Stomach smooth muscle (tissue), 2 donors: ENCODE results near the gene CCDC34.

Experiments
- H3K27ac ChIP-seq: one replicate; pipeline ENCODE4 v1.7.0; 2013; ENCODE audit warnings: mild to moderate bottlenecking, low read length, inconsistent platforms
- H3K27me3 ChIP-seq, 2 donors: one replicate each; pipeline ENCODE4 v1.7.0; 2013; ENCODE audit warnings: low read length in 2 of 2; ENCODE audit not compliant: insufficient read depth in 2 of 2, control insufficient read depth in 1 of 2
- H3K36me3 ChIP-seq, 2 donors: one replicate each; pipeline ENCODE4 v1.7.0; 2013; ENCODE audit warnings: low read length in 2 of 2; ENCODE audit not compliant: control insufficient read depth in 2 of 2, insufficient read depth in 2 of 2
- H3K4me1 ChIP-seq: one replicate; pipeline ENCODE4 v1.7.0; 2013; ENCODE audit warnings: low read length; ENCODE audit not compliant: control insufficient read depth, insufficient read depth
- H3K4me3 ChIP-seq, 2 donors: one replicate each; pipeline ENCODE4 v1.7.0; 2013; ENCODE audit warnings: low read length in 2 of 2
- H3K9ac ChIP-seq, 2 donors: one replicate each; pipeline ENCODE4 v1.7.0; 2013; ENCODE audit warnings: low read length in 2 of 2, mild to moderate bottlenecking in 1 of 2
- H3K9me3 ChIP-seq, 2 donors: one replicate each; pipeline ENCODE4 v1.7.0; 2013; ENCODE audit warnings: low read length in 2 of 2; ENCODE audit not compliant: control insufficient read depth in 2 of 2
- donor health status: healthy.
- donor health status: Pancreatic carcinoma.

Gene CCDC34

GRCh38 chr11:27361649-27362431, 1.2 kb downstream of the CCDC34 start:
- peak overlapping the region in 1 of 2 donors; percentile 92 for H3K4me3 ChIP-seq
- no peak overlapping the region for H3K27ac ChIP-seq
- no peaks in the 10 kb centered on the region for H3K36me3 ChIP-seq
- no peaks in the 10 kb centered on the region for H3K9me3 ChIP-seq
- H3K9ac ChIP-seq = no peak overlapping the region
- H3K27me3 ChIP-seq = no peaks in the 10 kb centered on the region
- peaks cover 6% of the 10 kb centered on the region for H3K4me1 ChIP-seq

GRCh38 chr11:27358296-27358695, 4.7 kb downstream of the CCDC34 start:
- Histone ChIP-seq H3K4me3 (no peak overlapping the region), H3K9ac (no peak overlapping the region), H3K36me3 (no peaks in the 10 kb centered on the region), H3K27ac (no peak overlapping the region), H3K4me1 (peaks cover 3% of the 10 kb centered on the region), H3K9me3 (no peaks in the 10 kb centered on the region), H3K27me3 (no peaks in the 10 kb centered on the region)

- H3K9me3 ChIP-seq = no peaks in the 10 kb centered on the region
- H3K36me3 ChIP-seq = no peaks in the 10 kb centered on the region
- no peak overlapping the region for H3K9ac ChIP-seq
- H3K4me1 ChIP-seq = no peaks in the 10 kb centered on the region
- H3K27me3 ChIP-seq = no peaks in the 10 kb centered on the region
- H3K4me3 ChIP-seq = no peak overlapping the region
- H3K27ac ChIP-seq = no peak overlapping the region
These were observed 5.8 kb downstream of the CCDC34 start for GRCh38 chr11:27357250-27357649.

GRCh38 chr11:27356624-27357222, 6.3 kb downstream of the CCDC34 start:
- no peaks in the 10 kb centered on the region for H3K36me3 ChIP-seq
- H3K4me1 ChIP-seq = no peaks in the 10 kb centered on the region
- H3K9ac ChIP-seq = no peak overlapping the region
- H3K4me3 ChIP-seq = no peak overlapping the region
- H3K9me3 ChIP-seq = no peaks in the 10 kb centered on the region
- no peaks in the 10 kb centered on the region for H3K27me3 ChIP-seq
- H3K27ac ChIP-seq = no peak overlapping the region

GRCh38 chr11:27355575-27356104, 7.4 kb downstream of the CCDC34 start:
- H3K9me3 ChIP-seq = no peaks in the 10 kb centered on the region
- H3K4me3 ChIP-seq = no peak overlapping the region
- H3K27me3 ChIP-seq = no peaks in the 10 kb centered on the region
- H3K36me3 ChIP-seq = no peaks in the 10 kb centered on the region
- H3K9ac ChIP-seq = no peak overlapping the region
- no peak overlapping the region for H3K27ac ChIP-seq
- no peaks in the 10 kb centered on the region for H3K4me1 ChIP-seq

GRCh38 chr11:27354359-27354965, 8.6 kb downstream of the CCDC34 start:
- no peaks in the 10 kb centered on the region for H3K36me3 ChIP-seq
- H3K9me3 ChIP-seq = no peaks in the 10 kb centered on the region
- no peak overlapping the region for H3K4me3 ChIP-seq
- no peak overlapping the region for H3K27ac ChIP-seq
- no peak overlapping the region for H3K9ac ChIP-seq
- H3K4me1 ChIP-seq = no peaks in the 10 kb centered on the region
- no peaks in the 10 kb centered on the region for H3K27me3 ChIP-seq

GRCh38 chr11:27353593-27354358, 9.2 kb downstream of the CCDC34 start:
- Histone ChIP-seq H3K4me3 (no peak overlapping the region), H3K9ac (no peak overlapping the region), H3K27ac (no peak overlapping the region), H3K27me3 (no peaks in the 10 kb centered on the region), H3K4me1 (no peaks in the 10 kb centered on the region), H3K9me3 (no peaks in the 10 kb centered on the region), H3K36me3 (no peaks in the 10 kb centered on the region)

- no peaks in the 10 kb centered on the region for H3K36me3 ChIP-seq
- H3K4me1 ChIP-seq = no peaks in the 10 kb centered on the region
- H3K27me3 ChIP-seq = no peaks in the 10 kb centered on the region
- no peak overlapping the region for H3K4me3 ChIP-seq
- no peak overlapping the region for H3K9ac ChIP-seq
- no peak overlapping the region for H3K27ac ChIP-seq
- no peaks in the 10 kb centered on the region for H3K9me3 ChIP-seq
These were observed 10.2 kb downstream of the CCDC34 start for GRCh38 chr11:27352781-27353180.

GRCh38 chr11:27350511-27350910, 12.5 kb downstream of the CCDC34 start:
- no peak overlapping the region for H3K4me3 ChIP-seq
- no peaks in the 10 kb centered on the region for H3K4me1 ChIP-seq
- H3K9me3 ChIP-seq = no peaks in the 10 kb centered on the region
- H3K27ac ChIP-seq = no peak overlapping the region
- H3K9ac ChIP-seq = no peak overlapping the region
- no peaks in the 10 kb centered on the region for H3K27me3 ChIP-seq
- H3K36me3 ChIP-seq = no peaks in the 10 kb centered on the region

- no peaks in the 10 kb centered on the region for H3K36me3 ChIP-seq
- H3K9ac ChIP-seq = no peak overlapping the region
- H3K27ac ChIP-seq = no peak overlapping the region
- H3K9me3 ChIP-seq = no peaks in the 10 kb centered on the region
- no peaks in the 10 kb centered on the region for H3K4me1 ChIP-seq
- no peak overlapping the region for H3K4me3 ChIP-seq
- H3K27me3 ChIP-seq = no peaks in the 10 kb centered on the region
These were observed 13.1 kb downstream of the CCDC34 start for GRCh38 chr11:27349919-27350318.
